ENCODE results near the gene LRIG1. TPM values are rescaled to one million over a fixed set of nuclear protein-coding genes. Genes with fewer than 3 reads are reported as not detected.

Gene LRIG1, protein sequence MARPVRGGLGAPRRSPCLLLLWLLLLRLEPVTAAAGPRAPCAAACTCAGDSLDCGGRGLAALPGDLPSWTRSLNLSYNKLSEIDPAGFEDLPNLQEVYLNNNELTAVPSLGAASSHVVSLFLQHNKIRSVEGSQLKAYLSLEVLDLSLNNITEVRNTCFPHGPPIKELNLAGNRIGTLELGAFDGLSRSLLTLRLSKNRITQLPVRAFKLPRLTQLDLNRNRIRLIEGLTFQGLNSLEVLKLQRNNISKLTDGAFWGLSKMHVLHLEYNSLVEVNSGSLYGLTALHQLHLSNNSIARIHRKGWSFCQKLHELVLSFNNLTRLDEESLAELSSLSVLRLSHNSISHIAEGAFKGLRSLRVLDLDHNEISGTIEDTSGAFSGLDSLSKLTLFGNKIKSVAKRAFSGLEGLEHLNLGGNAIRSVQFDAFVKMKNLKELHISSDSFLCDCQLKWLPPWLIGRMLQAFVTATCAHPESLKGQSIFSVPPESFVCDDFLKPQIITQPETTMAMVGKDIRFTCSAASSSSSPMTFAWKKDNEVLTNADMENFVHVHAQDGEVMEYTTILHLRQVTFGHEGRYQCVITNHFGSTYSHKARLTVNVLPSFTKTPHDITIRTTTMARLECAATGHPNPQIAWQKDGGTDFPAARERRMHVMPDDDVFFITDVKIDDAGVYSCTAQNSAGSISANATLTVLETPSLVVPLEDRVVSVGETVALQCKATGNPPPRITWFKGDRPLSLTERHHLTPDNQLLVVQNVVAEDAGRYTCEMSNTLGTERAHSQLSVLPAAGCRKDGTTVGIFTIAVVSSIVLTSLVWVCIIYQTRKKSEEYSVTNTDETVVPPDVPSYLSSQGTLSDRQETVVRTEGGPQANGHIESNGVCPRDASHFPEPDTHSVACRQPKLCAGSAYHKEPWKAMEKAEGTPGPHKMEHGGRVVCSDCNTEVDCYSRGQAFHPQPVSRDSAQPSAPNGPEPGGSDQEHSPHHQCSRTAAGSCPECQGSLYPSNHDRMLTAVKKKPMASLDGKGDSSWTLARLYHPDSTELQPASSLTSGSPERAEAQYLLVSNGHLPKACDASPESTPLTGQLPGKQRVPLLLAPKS
- total RNA-seq: 100 to 1,000 TPM in 1 of 4 donors, 10 to 100 TPM in 3; 42.3 to 152 (median 66.1) TPM

DNA sequence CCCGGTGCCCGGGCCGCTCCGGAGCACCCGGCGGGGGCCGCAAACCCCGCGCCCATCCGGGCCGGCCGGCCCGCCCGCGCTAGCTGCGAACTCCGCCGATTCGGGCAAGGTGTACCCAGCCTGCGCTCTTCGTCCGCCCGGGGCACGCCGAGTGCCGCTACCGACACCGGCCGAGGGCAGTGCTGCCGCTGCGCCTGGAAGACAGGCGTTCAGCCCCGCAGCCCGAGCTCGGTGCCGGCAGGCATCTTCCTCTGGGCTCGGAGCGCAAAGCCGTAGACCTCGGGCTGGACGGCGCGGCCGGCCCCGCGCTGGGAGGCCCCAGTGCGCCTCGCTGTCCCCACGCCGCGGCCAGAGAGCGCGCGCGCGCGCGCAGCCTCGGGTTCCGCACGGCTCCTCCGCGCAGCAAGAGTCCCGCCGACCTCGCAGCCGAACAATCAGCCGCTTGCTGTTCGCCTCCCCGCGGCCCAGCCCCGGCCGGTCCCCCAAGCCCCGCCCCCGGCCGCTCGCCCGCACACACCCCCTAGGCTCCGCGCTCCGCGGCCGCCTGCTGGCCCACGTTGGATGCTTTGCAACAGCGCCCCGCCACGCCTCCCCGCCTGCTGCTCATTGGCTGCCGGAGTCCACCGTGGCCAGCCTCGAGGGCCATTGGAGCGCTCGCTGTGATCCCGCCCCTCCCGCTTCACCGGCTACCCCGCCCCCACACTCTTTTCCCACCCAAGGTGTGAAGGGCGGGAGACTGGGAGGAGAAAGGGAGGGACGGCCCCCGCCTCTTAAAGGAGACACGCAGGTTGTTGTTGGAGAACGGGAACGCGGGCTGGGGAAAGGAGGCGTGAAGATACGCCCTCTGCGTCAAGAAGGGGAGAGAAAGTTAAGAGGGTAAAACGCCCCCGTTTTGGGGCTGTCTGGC, at the start of gene LRIG1:
Gene LRIG1, minus strand, starts transcription at position 447 of the 907 bp plus-strand sequence. CDS start 615 bp downstream, outside the sequence.
- TF ChIP-seq, protein P1, sequence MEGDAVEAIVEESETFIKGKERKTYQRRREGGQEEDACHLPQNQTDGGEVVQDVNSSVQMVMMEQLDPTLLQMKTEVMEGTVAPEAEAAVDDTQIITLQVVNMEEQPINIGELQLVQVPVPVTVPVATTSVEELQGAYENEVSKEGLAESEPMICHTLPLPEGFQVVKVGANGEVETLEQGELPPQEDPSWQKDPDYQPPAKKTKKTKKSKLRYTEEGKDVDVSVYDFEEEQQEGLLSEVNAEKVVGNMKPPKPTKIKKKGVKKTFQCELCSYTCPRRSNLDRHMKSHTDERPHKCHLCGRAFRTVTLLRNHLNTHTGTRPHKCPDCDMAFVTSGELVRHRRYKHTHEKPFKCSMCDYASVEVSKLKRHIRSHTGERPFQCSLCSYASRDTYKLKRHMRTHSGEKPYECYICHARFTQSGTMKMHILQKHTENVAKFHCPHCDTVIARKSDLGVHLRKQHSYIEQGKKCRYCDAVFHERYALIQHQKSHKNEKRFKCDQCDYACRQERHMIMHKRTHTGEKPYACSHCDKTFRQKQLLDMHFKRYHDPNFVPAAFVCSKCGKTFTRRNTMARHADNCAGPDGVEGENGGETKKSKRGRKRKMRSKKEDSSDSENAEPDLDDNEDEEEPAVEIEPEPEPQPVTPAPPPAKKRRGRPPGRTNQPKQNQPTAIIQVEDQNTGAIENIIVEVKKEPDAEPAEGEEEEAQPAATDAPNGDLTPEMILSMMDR (IDR thresholded peaks at IDR 0.05; ENCODE audit: low read depth): no peak

DNA sequence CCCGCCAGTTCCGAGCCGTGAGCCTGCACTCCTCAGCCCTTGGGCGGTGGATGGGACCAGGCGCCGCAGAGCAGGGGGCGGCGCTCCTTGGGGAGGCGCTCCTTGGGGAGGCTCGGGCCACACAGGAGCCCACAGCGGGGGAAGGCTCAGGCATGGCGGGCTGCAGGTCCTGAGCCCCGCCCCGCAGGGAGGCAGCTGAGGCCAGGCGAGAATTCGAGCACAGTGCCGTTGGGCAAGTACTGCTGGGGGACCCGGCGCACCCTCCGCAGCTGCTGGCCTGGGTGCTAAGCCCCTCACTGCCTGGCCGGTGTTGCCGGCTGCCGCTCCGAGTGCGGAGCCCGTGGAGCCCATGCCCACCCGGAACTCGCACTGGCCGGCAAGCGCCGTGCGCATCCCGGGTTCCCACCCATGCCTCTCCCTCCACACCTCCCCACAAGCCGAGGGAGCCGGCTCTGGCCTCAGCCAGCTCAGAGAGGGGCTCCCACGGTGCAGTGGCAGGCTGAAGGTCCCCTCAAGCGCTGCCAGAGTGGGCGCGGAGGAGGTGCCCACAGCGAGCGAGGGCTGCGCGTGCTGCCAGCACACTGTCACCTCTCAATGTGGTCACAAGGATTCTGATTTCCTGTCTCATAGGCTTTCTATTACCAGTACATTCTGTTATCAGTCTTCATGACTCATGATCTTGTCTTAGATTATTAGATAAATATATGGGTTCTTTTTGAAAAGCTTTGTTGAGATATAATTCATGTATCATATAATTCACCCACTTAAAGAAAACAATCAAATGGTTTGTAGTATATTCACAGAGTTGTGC, 44.0 kb upstream of the LRIG1 start:
- TF ChIP-seq, protein P1 (IDR thresholded peaks at IDR 0.05; ENCODE audit: low read depth): no peak

DNA sequence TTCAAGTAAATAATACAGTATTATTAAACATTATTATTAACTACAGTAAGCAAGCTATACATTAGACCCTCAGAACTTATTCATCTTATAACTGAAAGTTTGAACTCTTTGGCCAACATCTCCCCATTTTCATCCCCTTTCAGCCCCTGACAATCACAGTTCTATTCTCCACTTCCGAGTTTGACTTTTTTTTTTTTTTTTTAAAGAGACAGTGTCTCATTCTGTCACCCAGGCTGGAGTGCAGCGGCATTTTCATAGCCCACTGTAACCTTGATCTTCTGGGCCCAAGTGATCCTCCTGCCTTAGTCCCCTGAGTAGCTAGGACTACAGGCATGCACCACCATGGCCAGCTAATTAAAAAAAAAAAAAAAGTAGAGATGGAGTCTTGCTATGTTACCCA, 41.3 kb upstream of the LRIG1 start:
- TF ChIP-seq, protein P1 (IDR thresholded peaks at IDR 0.05; ENCODE audit: low read depth): no peak

DNA sequence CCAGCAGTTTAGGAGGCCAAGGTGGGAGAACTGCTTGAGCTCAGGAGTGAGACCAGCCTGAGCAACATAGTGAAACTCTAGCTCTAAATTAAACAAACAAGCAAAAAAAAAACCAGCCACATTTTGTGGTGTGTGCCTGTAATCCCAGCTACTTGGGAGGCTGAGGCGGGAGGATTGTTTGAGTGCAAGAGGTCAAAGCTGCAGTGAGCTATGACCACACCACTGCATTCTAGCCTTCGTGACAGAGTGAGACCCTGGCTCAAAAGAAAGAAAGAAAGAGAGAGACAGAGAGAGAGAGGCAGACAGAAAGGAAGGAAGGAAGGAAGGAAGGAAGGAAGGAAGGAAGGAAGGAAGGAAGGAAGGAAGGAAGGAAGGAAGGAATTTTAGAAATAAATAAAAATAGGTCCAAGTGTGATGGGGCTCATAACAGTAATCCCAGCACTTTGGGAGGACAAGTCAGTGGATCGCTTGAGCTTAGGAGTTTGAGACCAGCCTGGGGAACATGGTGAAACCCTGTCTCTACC, 38.7 kb upstream of the LRIG1 start:
- TF ChIP-seq, protein P1 (IDR thresholded peaks at IDR 0.05; ENCODE audit: low read depth): no peak

DNA sequence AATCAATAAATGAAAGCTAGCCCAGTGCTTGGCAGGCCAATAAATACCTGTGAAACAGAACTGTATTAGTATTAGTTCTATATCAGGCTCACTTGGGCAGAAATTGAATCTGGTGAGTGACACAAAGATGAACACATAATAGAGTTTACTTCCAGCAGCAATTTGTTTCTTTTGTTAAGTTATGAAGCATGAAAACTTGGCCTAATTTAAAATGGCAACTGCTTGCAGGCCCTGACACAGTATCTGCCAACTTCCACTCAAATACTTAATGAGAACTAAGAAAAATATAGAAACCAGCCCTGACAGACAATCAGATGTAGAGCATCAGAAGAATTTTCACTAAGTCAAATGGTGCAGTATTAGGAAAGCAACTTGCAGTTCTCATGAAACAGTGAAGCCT, 37.6 kb upstream of the LRIG1 start:
- TF ChIP-seq, protein P1 (IDR thresholded peaks at IDR 0.05; ENCODE audit: low read depth): no peak

DNA sequence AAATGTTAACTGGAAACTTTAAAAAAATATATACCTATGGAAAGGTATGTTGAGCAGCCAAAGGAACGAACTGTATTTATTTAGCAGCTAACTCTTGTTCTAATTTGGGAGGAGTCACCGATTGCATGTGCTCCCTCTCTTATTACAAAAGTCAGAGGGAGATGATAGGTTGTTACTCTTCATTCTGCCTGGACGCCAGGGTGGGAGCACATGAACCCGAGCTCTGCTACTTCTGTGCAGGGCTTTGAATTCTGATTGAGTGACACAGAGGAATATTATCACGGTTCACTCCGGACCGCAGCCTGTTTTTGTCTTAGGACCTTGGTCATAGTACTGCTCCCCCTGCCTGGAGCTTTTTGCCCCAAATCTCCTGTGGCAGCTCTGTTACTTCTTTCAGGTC, 36.9 kb upstream of the LRIG1 start:
- TF ChIP-seq, protein P1 (IDR thresholded peaks at IDR 0.05; ENCODE audit: low read depth): no peak

Measured in subcutaneous adipose tissue (tissue), 4 donors.